NB4 (cell line): ENCODE results near the gene CD7.

ENCODE experiments used
- MYC ChIP-seq: IDR thresholded peaks from 2 replicates; pipeline ENCODE4 v1.6.1; 2011; ENCODE audit warnings: low read depth, low read length
- POLR2A ChIP-seq: IDR thresholded peaks from 2 replicates; pipeline ENCODE4 v1.6.1; 2011; ENCODE audit warnings: mild to moderate bottlenecking; ENCODE audit not compliant: insufficient read length; ENCODE audit errors: extremely low read depth
- TF ChIP-seq, protein P1 (sequence below): IDR thresholded peaks from one replicate; pipeline ENCODE4 v1.5.1; 2012; ENCODE audit warnings: low read depth, low read length
- TF ChIP-seq, protein P2 (sequence below): IDR thresholded peaks from 2 replicates; pipeline ENCODE4 v1.6.1; 2011; ENCODE audit warnings: low read depth, low read length

DNA sequence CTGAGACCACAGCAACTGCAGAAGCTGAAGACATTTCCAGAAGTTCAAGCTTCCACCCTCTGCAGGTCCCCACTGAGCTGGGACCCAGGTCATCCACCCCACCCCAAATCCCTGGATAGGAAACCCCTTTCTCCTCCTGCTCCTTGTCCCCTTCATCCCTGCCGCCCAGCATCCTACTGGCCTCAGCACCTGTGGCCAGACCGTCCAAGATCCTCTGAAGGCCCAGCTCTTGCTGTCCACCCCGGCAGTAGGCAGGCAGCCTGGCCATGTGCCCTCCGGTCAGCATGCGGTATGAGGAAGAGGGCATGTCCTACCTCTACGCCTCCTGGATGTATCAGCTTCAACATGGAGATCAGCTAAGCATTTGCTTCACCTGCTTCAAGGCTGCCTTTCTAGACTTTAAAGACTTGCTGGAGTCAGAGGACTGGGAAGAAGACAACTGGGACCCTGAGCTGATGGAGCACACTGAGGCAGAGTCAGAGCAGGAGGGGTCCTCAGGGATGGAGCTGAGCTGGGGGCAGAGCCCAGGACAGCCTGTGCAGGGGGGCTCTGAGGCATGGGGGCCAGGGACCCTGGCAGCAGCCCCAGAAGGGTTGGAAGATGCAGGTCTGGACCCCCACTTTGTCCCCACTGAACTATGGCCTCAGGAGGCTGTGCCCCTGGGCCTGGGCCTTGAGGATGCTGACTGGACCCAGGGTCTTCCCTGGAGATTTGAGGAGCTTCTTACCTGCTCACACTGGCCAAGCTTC is 44.7 kb upstream of the CD7 start:
- TF ChIP-seq, protein P1, sequence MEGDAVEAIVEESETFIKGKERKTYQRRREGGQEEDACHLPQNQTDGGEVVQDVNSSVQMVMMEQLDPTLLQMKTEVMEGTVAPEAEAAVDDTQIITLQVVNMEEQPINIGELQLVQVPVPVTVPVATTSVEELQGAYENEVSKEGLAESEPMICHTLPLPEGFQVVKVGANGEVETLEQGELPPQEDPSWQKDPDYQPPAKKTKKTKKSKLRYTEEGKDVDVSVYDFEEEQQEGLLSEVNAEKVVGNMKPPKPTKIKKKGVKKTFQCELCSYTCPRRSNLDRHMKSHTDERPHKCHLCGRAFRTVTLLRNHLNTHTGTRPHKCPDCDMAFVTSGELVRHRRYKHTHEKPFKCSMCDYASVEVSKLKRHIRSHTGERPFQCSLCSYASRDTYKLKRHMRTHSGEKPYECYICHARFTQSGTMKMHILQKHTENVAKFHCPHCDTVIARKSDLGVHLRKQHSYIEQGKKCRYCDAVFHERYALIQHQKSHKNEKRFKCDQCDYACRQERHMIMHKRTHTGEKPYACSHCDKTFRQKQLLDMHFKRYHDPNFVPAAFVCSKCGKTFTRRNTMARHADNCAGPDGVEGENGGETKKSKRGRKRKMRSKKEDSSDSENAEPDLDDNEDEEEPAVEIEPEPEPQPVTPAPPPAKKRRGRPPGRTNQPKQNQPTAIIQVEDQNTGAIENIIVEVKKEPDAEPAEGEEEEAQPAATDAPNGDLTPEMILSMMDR = no peak
- TF ChIP-seq, protein P2, sequence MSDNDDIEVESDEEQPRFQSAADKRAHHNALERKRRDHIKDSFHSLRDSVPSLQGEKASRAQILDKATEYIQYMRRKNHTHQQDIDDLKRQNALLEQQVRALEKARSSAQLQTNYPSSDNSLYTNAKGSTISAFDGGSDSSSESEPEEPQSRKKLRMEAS = no peak
- TF ChIP-seq POLR2A (no peak), MYC (no peak)
